Effector memory CD4-positive, alpha-beta T cell (primary cell): ENCODE measurements around the gene PRKCE.

ENCODE experiments used
- DNase-seq, 3 donors: peaks; one replicate each; pipeline ENCODE4 v3.0.0-alpha.2; 2020
- H3K27ac ChIP-seq: 2 replicates; pipeline ENCODE4 v1.7.0; 2013; ENCODE audit warnings: mild to moderate bottlenecking, low read length, moderate library complexity; ENCODE audit not compliant: insufficient read depth, poor library complexity, severe bottlenecking
- H3K27me3 ChIP-seq: replicated peaks from 2 replicates; pipeline ENCODE4 v1.7.0; 2013; ENCODE audit warnings: mild to moderate bottlenecking, low read length; ENCODE audit not compliant: insufficient read depth, control insufficient read depth, poor library complexity, severe bottlenecking
- H3K36me3 ChIP-seq: 2 replicates; pipeline ENCODE4 v1.7.0; 2013; ENCODE audit warnings: mild to moderate bottlenecking, low read length, moderate library complexity; ENCODE audit not compliant: control insufficient read depth, insufficient read depth
- H3K4me1 ChIP-seq: 2 replicates; pipeline ENCODE4 v1.7.0; 2013; ENCODE audit warnings: low read length, mild to moderate bottlenecking; ENCODE audit not compliant: control insufficient read depth, insufficient read depth, poor library complexity, severe bottlenecking
- H3K4me3 ChIP-seq: 2 replicates; pipeline ENCODE4 v1.7.0; 2013; ENCODE audit warnings: low read length, low read depth, mild to moderate bottlenecking; ENCODE audit not compliant: insufficient read depth, poor library complexity, severe bottlenecking
- H3K9me3 ChIP-seq: 2 replicates; pipeline ENCODE4 v1.7.0; 2013; ENCODE audit warnings: mild to moderate bottlenecking, low read length, moderate library complexity; ENCODE audit not compliant: control insufficient read depth

PRKCE gene

GRCh38 chr2:45759310-45759851 lies 107.9 kb downstream of the PRKCE start:
- H3K27ac ChIP-seq, result no peak overlapping the region
- DNase-seq, result no peak
- no peaks in the 10 kb centered on the region for H3K36me3 ChIP-seq
- H3K4me3 ChIP-seq, result no peak overlapping the region
- no peaks in the 10 kb centered on the region for H3K9me3 ChIP-seq
- H3K4me1 ChIP-seq, result no peaks in the 10 kb centered on the region
- no peaks in the 10 kb centered on the region for H3K27me3 ChIP-seq

- no peak overlapping the region for H3K4me3 ChIP-seq
- no peaks in the 10 kb centered on the region for H3K9me3 ChIP-seq
- no peaks in the 10 kb centered on the region for H3K4me1 ChIP-seq
- DNase-seq, result no peak
- no peak overlapping the region for H3K27ac ChIP-seq
- H3K36me3 ChIP-seq, result no peaks in the 10 kb centered on the region
- no peaks in the 10 kb centered on the region for H3K27me3 ChIP-seq
These were observed 110.2 kb downstream of the PRKCE start for GRCh38 chr2:45761635-45762034.

DNA sequence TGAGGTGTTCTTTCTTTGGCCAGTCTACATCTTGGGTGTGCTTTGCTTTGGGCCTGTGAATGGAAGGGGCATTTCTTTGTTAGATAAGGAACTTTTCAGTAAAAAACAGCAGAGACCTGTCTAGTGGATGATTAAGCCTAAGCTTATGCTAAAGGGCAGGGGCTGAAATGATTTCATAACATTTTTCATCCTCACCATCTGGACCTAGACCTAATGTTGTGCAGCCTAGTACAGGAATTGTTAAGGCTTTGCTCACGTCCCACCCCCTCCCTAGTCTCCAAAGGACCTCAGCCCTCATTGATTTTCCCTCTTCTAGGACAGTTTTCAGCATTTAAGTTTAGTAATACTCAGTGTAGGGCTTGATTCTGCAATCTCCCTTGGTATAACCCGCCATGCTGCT lies 111.8 kb downstream of the PRKCE start:
- H3K4me1 ChIP-seq, result no peaks in the 10 kb centered on the region
- H3K36me3 ChIP-seq, result no peaks in the 10 kb centered on the region
- H3K27me3 ChIP-seq, result no peaks in the 10 kb centered on the region
- no peak for DNase-seq
- H3K4me3 ChIP-seq, result no peak overlapping the region
- no peak overlapping the region for H3K27ac ChIP-seq
- no peaks in the 10 kb centered on the region for H3K9me3 ChIP-seq

DNA sequence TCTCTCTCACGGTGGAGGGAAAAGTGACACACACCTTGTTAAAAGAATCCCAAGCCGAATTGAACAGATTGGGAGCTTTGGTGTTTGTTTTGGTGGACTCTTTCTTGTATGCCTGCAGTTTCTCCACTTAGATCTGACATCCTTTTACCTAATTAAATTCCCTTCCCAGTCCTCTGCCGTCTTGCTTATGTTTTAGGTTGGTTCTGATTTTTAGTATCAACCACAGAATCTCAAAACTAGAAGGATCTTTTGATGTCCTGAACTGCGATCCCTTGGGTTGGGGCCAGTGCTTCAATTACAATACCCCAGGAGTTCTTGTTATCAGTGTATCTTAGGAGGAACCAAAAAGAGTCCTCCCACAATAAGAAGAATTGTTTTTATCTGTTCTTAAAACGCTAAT lies 112.3 kb downstream of the PRKCE start:
- Histone ChIP-seq H3K4me1 (no peaks in the 10 kb centered on the region), H3K9me3 (no peaks in the 10 kb centered on the region)

GRCh38 chr2:45765007-45765727 lies 113.7 kb downstream of the PRKCE start:
- no peaks in the 10 kb centered on the region for H3K9me3 ChIP-seq
- H3K36me3 ChIP-seq, result no peaks in the 10 kb centered on the region
- H3K4me1 ChIP-seq, result no peaks in the 10 kb centered on the region
- no peak overlapping the region for H3K27ac ChIP-seq
- no peaks in the 10 kb centered on the region for H3K27me3 ChIP-seq
- DNase-seq, result no peak
- no peak overlapping the region for H3K4me3 ChIP-seq

More for the DNA sequence above, 112.3 kb downstream of the PRKCE start:
- H3K4me3 ChIP-seq, result no peak overlapping the region
- no peaks in the 10 kb centered on the region for H3K27me3 ChIP-seq
- no peak overlapping the region for H3K27ac ChIP-seq
- no peaks in the 10 kb centered on the region for H3K36me3 ChIP-seq
- no peak for DNase-seq

DNA sequence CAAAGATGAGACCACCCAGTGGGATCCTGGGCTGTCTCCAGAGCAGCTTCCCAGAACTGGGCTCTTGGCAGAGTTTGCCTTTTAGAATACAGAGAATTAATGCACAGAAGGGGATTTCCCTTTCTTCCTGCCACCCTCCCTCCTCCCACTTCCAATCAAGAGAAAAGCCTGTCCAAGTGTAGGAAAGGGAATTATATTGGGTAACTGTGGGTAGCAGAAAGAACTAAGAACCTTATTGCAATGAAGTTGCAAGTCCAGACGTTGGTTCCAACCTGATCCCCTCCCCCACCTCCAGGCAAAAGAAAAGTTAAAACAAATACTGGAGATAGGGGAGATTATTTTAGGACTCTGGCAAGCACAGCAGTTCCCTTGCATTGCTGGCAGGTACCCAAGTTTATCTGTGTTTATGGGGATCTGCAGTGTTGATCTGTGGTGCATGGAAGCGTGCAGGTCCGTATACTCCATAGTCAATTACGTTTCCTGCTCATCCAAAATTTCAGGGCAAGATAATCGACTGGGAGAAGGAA lies 114.3 kb downstream of the PRKCE start:
- Histone ChIP-seq H3K4me1 (no peaks in the 10 kb centered on the region), H3K27me3 (no peaks in the 10 kb centered on the region), H3K27ac (no peak overlapping the region), H3K4me3 (no peak overlapping the region), H3K9me3 (no peaks in the 10 kb centered on the region), H3K36me3 (no peaks in the 10 kb centered on the region)
- DNase-seq, result no peak

DNA sequence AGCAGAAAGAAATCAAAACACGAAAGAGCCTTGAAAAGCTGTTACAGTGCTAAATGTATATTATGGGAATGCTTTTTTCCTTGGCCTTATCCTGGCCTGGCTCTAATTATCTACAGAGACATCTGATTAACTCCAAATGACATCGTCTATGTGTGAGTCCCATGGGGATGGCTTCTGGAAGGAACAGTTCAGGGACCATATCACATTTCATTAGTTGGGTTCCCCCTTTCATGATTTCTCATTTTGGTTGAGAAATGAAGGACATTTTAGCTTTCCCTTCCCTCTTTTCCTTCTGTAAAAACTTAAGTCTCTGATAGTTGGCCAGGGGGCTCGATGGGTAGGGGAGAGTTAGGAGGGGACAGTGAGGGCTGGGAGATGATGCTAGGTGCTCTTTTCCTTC lies 116.7 kb downstream of the PRKCE start:
- Histone ChIP-seq H3K27me3 (no peaks in the 10 kb centered on the region), H3K27ac (no peak overlapping the region), H3K9me3 (no peaks in the 10 kb centered on the region), H3K36me3 (no peaks in the 10 kb centered on the region), H3K4me3 (no peak overlapping the region), H3K4me1 (no peaks in the 10 kb centered on the region)
- no peak for DNase-seq

DNA sequence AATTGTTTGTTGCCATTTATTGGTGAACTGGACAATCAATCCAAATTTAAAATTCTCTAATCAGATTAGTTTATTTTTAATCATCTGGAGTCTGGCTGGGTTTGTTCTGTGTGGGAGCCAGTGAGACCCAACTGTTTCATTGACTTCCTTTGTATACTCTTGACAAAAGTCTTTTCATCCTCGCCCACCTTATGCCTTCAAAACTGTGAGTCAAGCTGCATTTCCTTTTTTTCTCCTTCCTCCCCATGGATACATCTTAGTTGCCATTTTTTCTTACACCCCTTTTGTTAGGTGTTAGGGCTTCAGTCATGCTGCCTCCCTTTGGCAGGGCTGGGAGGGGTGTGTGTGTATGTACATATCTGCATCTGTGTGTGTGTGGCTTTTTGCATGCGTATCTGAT lies 117.6 kb downstream of the PRKCE start:
- no peak for DNase-seq
- no peaks in the 10 kb centered on the region for H3K9me3 ChIP-seq
- H3K4me1 ChIP-seq, result no peaks in the 10 kb centered on the region
- no peaks in the 10 kb centered on the region for H3K36me3 ChIP-seq
- H3K27ac ChIP-seq, result no peak overlapping the region
- H3K27me3 ChIP-seq, result no peaks in the 10 kb centered on the region
- no peak overlapping the region for H3K4me3 ChIP-seq

- H3K4me3 ChIP-seq, result no peak overlapping the region
- DNase-seq, result no peak
- no peak overlapping the region for H3K27ac ChIP-seq
- H3K4me1 ChIP-seq, result no peaks in the 10 kb centered on the region
- no peaks in the 10 kb centered on the region for H3K36me3 ChIP-seq
- H3K27me3 ChIP-seq, result no peaks in the 10 kb centered on the region
- H3K9me3 ChIP-seq, result no peaks in the 10 kb centered on the region
These were observed 118.5 kb downstream of the PRKCE start for GRCh38 chr2:45769854-45770576.

GRCh38 chr2:45770811-45771210 lies 119.3 kb downstream of the PRKCE start:
- Histone ChIP-seq H3K4me3 (no peak overlapping the region), H3K36me3 (no peaks in the 10 kb centered on the region), H3K4me1 (no peaks in the 10 kb centered on the region), H3K9me3 (no peaks in the 10 kb centered on the region), H3K27ac (no peak overlapping the region), H3K27me3 (no peaks in the 10 kb centered on the region)
- no peak for DNase-seq
